PC-3 (cell line): ENCODE measurements around the gene EVA1B. TPM values are rescaled to one million over a fixed set of nuclear protein-coding genes. Genes with fewer than 3 reads are reported as not detected.
A peak's percentile ranks its signal among the peaks of the same experiment; 100 is the strongest.

ENCODE experiments used
- ATAC-seq: fragments of 200-7000 bp; cut with Tn5 transposase; 2 replicates; pipeline ENCODE4 v1.9.1; 2020; ENCODE audit warnings: mild to moderate bottlenecking, moderate library complexity
- BruUV-seq: library from RNA; stranded (reverse); fragments of 400-500 nt; replicated peaks from 2 replicates; lab custom pipeline; 2021; lab: Mats Ljungman, UMichigan
- CTCF ChIA-PET: fragments of 300-600 bp; sonication (Branson Sonifier 250); formaldehyde crosslinking; loops from one replicate; lab custom pipeline; 2022; ENCODE audit warnings: antibody characterized with exemption; lab: Charles Lee
- POLR2A ChIA-PET: fragments of 300-600 bp; sonication (Branson Sonifier 250); formaldehyde crosslinking; loops from one replicate; lab custom pipeline; 2022; ENCODE audit warnings: antibody characterized with exemption; ENCODE audit not compliant: unreplicated experiment; lab: Charles Lee
- DNase-seq: peaks from one replicate; pipeline ENCODE4 v3.0.0-alpha.2; 2015
- H2AFZ ChIP-seq: fragments of 300-600 bp; sonication (generic); 2 replicates; pipeline ENCODE4 v1.6.0; 2016; ENCODE audit warnings: antibody characterized with exemption, low read length
- H3F3A ChIP-seq: fragments of 300-600 bp; sonication (generic); one replicate; pipeline ENCODE4 v1.6.0; 2017; ENCODE audit warnings: antibody characterized with exemption, low read length, control low read depth, mild to moderate bottlenecking; ENCODE audit not compliant: unreplicated experiment
- H3K27ac ChIP-seq: fragments of 300-600 bp; sonication (generic); 2 replicates; pipeline ENCODE4 v1.5.1; 2016; ENCODE audit warnings: mild to moderate bottlenecking, low read length
- H3K27me3 ChIP-seq: fragments of 300-600 bp; sonication (generic); 2 replicates; pipeline ENCODE4 v1.6.1; 2016; ENCODE audit warnings: low read length, mixed read lengths
- H3K36me3 ChIP-seq: fragments of 300-600 bp; sonication (generic); 2 replicates; pipeline ENCODE4 v1.6.1; 2016; ENCODE audit warnings: low read depth, mixed run types, low read length, mixed read lengths
- H3K4me1 ChIP-seq: fragments of 300-600 bp; sonication (generic); 2 replicates; pipeline ENCODE4 v1.5.1; 2016; ENCODE audit warnings: low read length; ENCODE audit not compliant: insufficient read depth
- H3K4me2 ChIP-seq: fragments of 300-600 bp; sonication (generic); 2 replicates; pipeline ENCODE4 v1.6.0; 2016; ENCODE audit warnings: low read length
- H3K4me3 ChIP-seq: fragments of 300-600 bp; sonication (generic); 2 replicates; pipeline ENCODE4 v1.5.1; 2016; ENCODE audit warnings: mild to moderate bottlenecking, low read length, mixed read lengths
- H3K79me2 ChIP-seq: fragments of 300-600 bp; sonication (generic); 2 replicates; pipeline ENCODE4 v1.6.1; 2017; ENCODE audit warnings: low read length, mixed read lengths
- H3K9ac ChIP-seq: fragments of 300-600 bp; sonication (generic); 2 replicates; pipeline ENCODE4 v1.6.0; 2016; ENCODE audit warnings: mild to moderate bottlenecking, low read length
- H3K9me2 ChIP-seq: fragments of 300-600 bp; sonication (generic); replicated peaks from 2 replicates; pipeline ENCODE4 v1.6.1; 2016; ENCODE audit warnings: mixed run types, low read length, mixed read lengths
- H3K9me3 ChIP-seq: fragments of 300-600 bp; sonication (generic); 2 replicates; pipeline ENCODE4 v1.6.1; 2016; ENCODE audit warnings: low read length, mixed read lengths
- H4K20me1 ChIP-seq: fragments of 300-600 bp; sonication (generic); 2 replicates; pipeline ENCODE4 v1.6.1; 2016; ENCODE audit warnings: low read length, mixed read lengths
- CTCF ChIP-seq: fragments of 300-600 bp; sonication (generic); conservative IDR thresholded peaks from 2 replicates; pipeline ENCODE4 v1.5.1; 2017; ENCODE audit warnings: antibody characterized with exemption, low read depth, mild to moderate bottlenecking, low read length
- EZH2 ChIP-seq: fragments of 300-600 bp; sonication (generic); IDR thresholded peaks from one replicate; pipeline ENCODE4 v1.6.1; 2017; ENCODE audit warnings: antibody characterized with exemption, mild to moderate bottlenecking, low read length; ENCODE audit not compliant: unreplicated experiment
- EZH2phosphoT487 ChIP-seq: fragments of 300-600 bp; sonication (generic); IDR thresholded peaks from 2 replicates; pipeline ENCODE4 v1.6.1; 2018; ENCODE audit warnings: mild to moderate bottlenecking, antibody characterized with exemption, low read length, borderline replicate concordance
- intact Hi-C: fragments of 100-400 bp; cut with micrococcal nuclease; formaldehyde crosslinking; loops from 2 replicates; pipeline ENCODE4 v1.9.0; 2023
- total RNA-seq: library from RNA; depleted of rRNA; stranded (reverse); fragments of >200 nt; gene quantifications from 2 replicates; pipeline ENCODE4 v1.2.3, GENCODE V29; 2014

The EVA1B gene
- total RNA-seq, 1 experiment from 2014 or later, result 89.1 TPM

- Histone ChIP-seq H3K9me3 (no peaks in the 10 kb centered on the region), H3K4me2 (peak overlapping the region; percentile 85), H3K9me2 (no peaks in the 10 kb centered on the region), H3K36me3 (peaks cover 30% of the 10 kb centered on the region), H3K27ac (0 out of 2 replicates have a peak overlapping the region, but pooled peaks have one; percentile 53), H3K27me3 (no peaks in the 10 kb centered on the region), H3K4me1 (peaks cover 28% of the 10 kb centered on the region), H3K9ac (no peak overlapping the region), H2AFZ (peak overlapping the region; percentile 91; the same call in 1 of the 2 replicates), H3K4me3 (peak overlapping the region; percentile 83), H3F3A (peaks cover 5% of the 10 kb centered on the region), H3K79me2 (peaks cover 28% of the 10 kb centered on the region), H4K20me1 (no peaks in the 10 kb centered on the region)
- ATAC-seq, result no peak
- ChIA-PET CTCF (interaction anchor here (1.9 kb wide), 1 partner anchor 157 kb away, joined by 8 read pairs; the partner anchor contains the start of gene TRAPPC3), POLR2A (interaction anchor here (0.5 kb wide), 1 partner anchor 664 kb away, joined by 12 read pairs; no protein-coding TSS in a partner anchor)
- DNase-seq, result no peak
- BruUV-seq, result TSS peak; percentile 42
- TF ChIP-seq EZH2 (no peak), EZH2phosphoT487 (no peak)
- intact Hi-C loops, result no loop called here
Observed at GRCh38 chr1:36305915-36306209, 17.6 kb downstream of the EVA1B start.

- DNase-seq (no peak), ATAC-seq (no peak)
- Histone ChIP-seq H3K9me2 (no peaks in the 10 kb centered on the region), H3K9ac (no peak overlapping the region), H3K9me3 (no peaks in the 10 kb centered on the region), H3K4me1 (peaks cover 35% of the 10 kb centered on the region), H3K27ac (no peak overlapping the region), H2AFZ (no peak overlapping the region), H3K27me3 (no peaks in the 10 kb centered on the region), H3K36me3 (peaks cover 30% of the 10 kb centered on the region), H3F3A (peaks cover 10% of the 10 kb centered on the region), H3K79me2 (peaks cover 28% of the 10 kb centered on the region), H3K4me3 (no peak overlapping the region), H4K20me1 (0 out of 2 replicates have a peak, but pooled peaks cover 3% of the 10 kb centered on the region), H3K4me2 (peak overlapping the region; percentile 85)
- POLR2A ChIA-PET, result interaction anchor here (0.5 kb wide), 1 partner anchor 663 kb away, joined by 12 read pairs; no protein-coding TSS in a partner anchor
- intact Hi-C loops, result no loop called here
- TF ChIP-seq EZH2, result no peak
- no peak for TF ChIP-seq EZH2phosphoT487
- TF ChIP-seq CTCF, result no peak
- no TSS peak for BruUV-seq
- CTCF ChIA-PET, result interaction anchor here (1.9 kb wide), 1 partner anchor 156 kb away, joined by 8 read pairs; the partner anchor contains the start of gene TRAPPC3
Observed at GRCh38 chr1:36304970-36305914, 18.2 kb downstream of the EVA1B start.

- Histone ChIP-seq H3K9me2 (no peaks in the 10 kb centered on the region), H3K27me3 (no peaks in the 10 kb centered on the region), H3K79me2 (peaks cover 28% of the 10 kb centered on the region), H3K9ac (no peak overlapping the region), H4K20me1 (0 out of 2 replicates have a peak, but pooled peaks cover 4% of the 10 kb centered on the region), H3K27ac (no peak overlapping the region), H3K4me3 (no peak overlapping the region), H3K9me3 (no peaks in the 10 kb centered on the region), H3K36me3 (peaks cover 30% of the 10 kb centered on the region), H3K4me2 (no peak overlapping the region), H2AFZ (no peak overlapping the region), H3F3A (peaks cover 11% of the 10 kb centered on the region), H3K4me1 (peaks cover 39% of the 10 kb centered on the region)
- intact Hi-C loops, result no loop called here
- ChIA-PET POLR2A (no interaction called here), CTCF (no interaction called here)
- TF ChIP-seq EZH2 (no peak), CTCF (no peak), EZH2phosphoT487 (no peak)
- TSS peak; percentile 13 for BruUV-seq
- DNase-seq, result no peak
- ATAC-seq, result no peak
Observed at GRCh38 chr1:36304521-36304920, 18.9 kb downstream of the EVA1B start.
